ENCODE results near the gene D2HGDH. TPM values are rescaled to one million over a fixed set of nuclear protein-coding genes. Genes with fewer than 3 reads are reported as not detected.

D2HGDH gene
- total and polyA plus RNA-seq, 10 of the 15 experiments (the other 5 are each of a cell fraction or from before 2014, with no cell fraction given): 0.52 to 32.1 (median 11.0) TPM

GRCh38 chr2:241810307-241811200, 76.1 kb downstream of the D2HGDH start:
- CTCF ChIA-PET: no interaction called here
- H2AFZ ChIP-seq (ENCODE audit: control insufficient read depth, low read depth, low read length): no peak overlapping the region
- H3K36me3 ChIP-seq (ENCODE audit: control insufficient read depth in 2 of 2, insufficient read depth in 2 of 2, low read length in 1 of 2): no peaks in the 10 kb centered on the region
- BruUV-seq (replicated peaks): no TSS peak
- no peaks in the 10 kb centered on the region for H3K79me2 ChIP-seq (ENCODE audit: control insufficient read depth, insufficient read depth, low read length)
- 42% methylated on average over 28 of the region's 28 CpGs for WGBS (ENCODE audit: insufficient coverage, insufficient replicate concordance, low lambda C conversion rate, missing lambda C conversion rate)
- no peak overlapping the region for H3K9ac ChIP-seq (ENCODE audit: control insufficient read depth, insufficient read depth, low read length)
- no peak for DNase-seq (ENCODE audit: low read depth, low spot score)
- POLR2A ChIA-PET: no interaction called here
- FAIRE-seq: no peak
- no peaks in the 10 kb centered on the region for H3K9me3 ChIP-seq (replicated peaks; ENCODE audit: control insufficient read depth, insufficient read depth, low read length)
- intact Hi-C loops (cut with micrococcal nuclease; ENCODE audit: unreplicated experiment): no loop called here
- RAD21 ChIA-PET (ENCODE audit: unreplicated experiment): interaction anchor here (1.3 kb wide), 1 partner anchor 78 kb away, joined by 3 read pairs; no protein-coding TSS in a partner anchor
- peak; percentile 28 for ATAC-seq
- no peak overlapping the region for H3K4me2 ChIP-seq (ENCODE audit: control insufficient read depth, insufficient read depth)
- no peak overlapping the region for H3K27ac ChIP-seq (ENCODE audit: control insufficient read depth, insufficient read depth)
- SMC1A ChIA-PET (ENCODE audit: uncharacterized antibody, unreplicated experiment): no interaction called here
- peaks cover 7% of the 10 kb centered on the region; the same call in 1 of the 2 replicates for H3K4me1 ChIP-seq (ENCODE audit: control insufficient read depth, insufficient read depth, low read length)
- in situ Hi-C loops (cut with MboI): no loop called here
- no peaks in the 10 kb centered on the region for H4K20me1 ChIP-seq (ENCODE audit: control insufficient read depth, insufficient read depth)
- no peaks in the 10 kb centered on the region for H3K27me3 ChIP-seq (replicated peaks in 1 of 2; ENCODE audit: control insufficient read depth in 2 of 2, insufficient read depth in 2 of 2, low read length in 1 of 2)
- TF ChIP-seq MTA2 (IDR thresholded peaks at IDR 0.05; ENCODE audit: low read depth) (no peak), RAD51 (IDR thresholded peaks at IDR 0.05) (peak; percentile 81), USF1 (IDR thresholded peaks at IDR 0.05; ENCODE audit: borderline replicate concordance, extremely low read length, insufficient read depth, low read depth, low read length) (peak; percentile 34)
- H3K4me3 ChIP-seq: no peak overlapping the region

- FAIRE-seq (no peak), DNase-seq (ENCODE audit: low read depth, low spot score) (no peak), ATAC-seq (no peak)
- no peaks in the 10 kb centered on the region for H3K36me3 ChIP-seq (ENCODE audit: control insufficient read depth in 2 of 2, insufficient read depth in 2 of 2, low read length in 1 of 2)
- ChIA-PET SMC1A (ENCODE audit: uncharacterized antibody, unreplicated experiment) (no interaction called here), RAD21 (ENCODE audit: unreplicated experiment) (no interaction called here), POLR2A (no interaction called here), CTCF (no interaction called here)
- no peaks in the 10 kb centered on the region for H3K79me2 ChIP-seq (ENCODE audit: control insufficient read depth, insufficient read depth, low read length)
- no peak overlapping the region for H3K27ac ChIP-seq (ENCODE audit: control insufficient read depth, insufficient read depth)
- TF ChIP-seq ZNF207 (IDR thresholded peaks at IDR 0.05; ENCODE audit: borderline replicate concordance) (no peak), EP300 (IDR thresholded peaks at IDR 0.05; ENCODE audit: borderline replicate concordance in 1 of 2, control insufficient read depth in 1 of 2, low read depth in 2 of 2, low read length in 2 of 2) (no peak), ZNF622 (IDR thresholded peaks at IDR 0.05) (no peak), IRF4 (IDR thresholded peaks at IDR 0.05; ENCODE audit: low read depth, low read length) (no peak), SKIL (IDR thresholded peaks at IDR 0.05; ENCODE audit: low read depth, poor library complexity, severe bottlenecking) (no peak), SIN3A (IDR thresholded peaks at IDR 0.05; ENCODE audit: low read depth, low read length) (no peak), IRF5 (IDR thresholded peaks at IDR 0.05; ENCODE audit: borderline replicate concordance) (no peak), NBN (IDR thresholded peaks at IDR 0.05) (no peak)
- BruUV-seq (replicated peaks): no TSS peak
- in situ Hi-C loops (cut with MboI): no loop called here
- no peaks in the 10 kb centered on the region for H3K27me3 ChIP-seq (replicated peaks in 1 of 2; ENCODE audit: control insufficient read depth in 2 of 2, insufficient read depth in 2 of 2, low read length in 1 of 2)
- no peak overlapping the region for H2AFZ ChIP-seq (ENCODE audit: control insufficient read depth, low read depth, low read length)
- H3K9ac ChIP-seq (ENCODE audit: control insufficient read depth, insufficient read depth, low read length): no peak overlapping the region
- intact Hi-C loops (cut with micrococcal nuclease; ENCODE audit: unreplicated experiment): no loop called here
- no peak overlapping the region for H3K4me2 ChIP-seq (ENCODE audit: control insufficient read depth, insufficient read depth)
- H3K4me1 ChIP-seq (ENCODE audit: control insufficient read depth, insufficient read depth, low read length): peaks cover 7% of the 10 kb centered on the region; the same call in 1 of the 2 replicates
- H4K20me1 ChIP-seq (ENCODE audit: control insufficient read depth, insufficient read depth): no peaks in the 10 kb centered on the region
- H3K4me3 ChIP-seq: no peak overlapping the region
- WGBS (ENCODE audit: insufficient coverage, insufficient replicate concordance, low lambda C conversion rate, missing lambda C conversion rate): 61% methylated on average over 27 of the region's 27 CpGs
- H3K9me3 ChIP-seq (replicated peaks; ENCODE audit: control insufficient read depth, insufficient read depth, low read length): no peaks in the 10 kb centered on the region
These were observed 76.9 kb downstream of the D2HGDH start for GRCh38 chr2:241811201-241811951.
